Neural progenitor cell (in vitro differentiated cells): ENCODE data around the gene THRB.

Experiments
- EZH2 ChIP-seq: fragments of 200-600 bp; sonication (generic); IDR thresholded peaks from 2 replicates; pipeline ENCODE4 v1.6.1; 2017; ENCODE audit warnings: antibody characterized with exemption, mild to moderate bottlenecking, moderate library complexity
- TF ChIP-seq, protein P1 (sequence below): fragments of 200-600 bp; sonication (generic); IDR thresholded peaks from 2 replicates; pipeline ENCODE4 v1.5.1; 2017; ENCODE audit warnings: antibody characterized with exemption, mild to moderate bottlenecking

DNA sequence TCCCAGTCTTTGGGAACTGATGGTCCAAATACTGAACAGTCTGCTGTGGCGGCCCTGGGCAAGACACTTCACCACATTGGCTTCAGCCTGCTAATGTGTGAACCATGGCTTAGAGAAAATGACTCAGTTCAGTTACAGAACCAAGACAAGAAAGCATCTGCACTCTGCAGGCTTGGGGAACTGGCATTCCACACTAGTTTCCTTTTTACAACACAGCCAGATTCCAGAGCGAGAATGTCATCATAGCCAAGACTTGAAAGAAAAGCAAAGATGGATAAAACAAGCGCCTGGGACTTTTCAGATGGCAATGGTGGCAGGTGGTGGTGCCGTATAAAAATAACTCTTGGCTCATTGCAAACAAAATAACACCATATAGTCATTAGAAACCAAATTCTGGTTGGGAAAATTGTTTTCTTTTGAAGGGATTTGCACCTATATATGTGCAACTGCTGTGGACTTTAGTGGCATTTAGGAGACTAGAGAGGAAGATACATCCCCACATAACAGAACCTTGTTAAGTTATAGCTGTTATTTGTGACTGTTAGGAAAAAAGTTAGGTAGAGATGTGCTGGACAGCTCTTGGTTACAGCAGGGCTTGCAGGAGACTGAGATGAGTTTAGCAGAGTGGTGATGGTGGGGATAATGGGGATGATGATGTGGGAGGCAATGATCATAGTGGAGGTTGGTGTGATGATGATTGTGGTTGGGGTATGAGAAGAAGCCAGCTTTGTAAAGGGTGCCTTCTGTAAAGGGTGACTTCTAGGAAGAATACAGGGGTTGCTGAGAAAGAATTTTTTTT is 273.6 kb downstream of the THRB start:
- TF ChIP-seq, protein P1, sequence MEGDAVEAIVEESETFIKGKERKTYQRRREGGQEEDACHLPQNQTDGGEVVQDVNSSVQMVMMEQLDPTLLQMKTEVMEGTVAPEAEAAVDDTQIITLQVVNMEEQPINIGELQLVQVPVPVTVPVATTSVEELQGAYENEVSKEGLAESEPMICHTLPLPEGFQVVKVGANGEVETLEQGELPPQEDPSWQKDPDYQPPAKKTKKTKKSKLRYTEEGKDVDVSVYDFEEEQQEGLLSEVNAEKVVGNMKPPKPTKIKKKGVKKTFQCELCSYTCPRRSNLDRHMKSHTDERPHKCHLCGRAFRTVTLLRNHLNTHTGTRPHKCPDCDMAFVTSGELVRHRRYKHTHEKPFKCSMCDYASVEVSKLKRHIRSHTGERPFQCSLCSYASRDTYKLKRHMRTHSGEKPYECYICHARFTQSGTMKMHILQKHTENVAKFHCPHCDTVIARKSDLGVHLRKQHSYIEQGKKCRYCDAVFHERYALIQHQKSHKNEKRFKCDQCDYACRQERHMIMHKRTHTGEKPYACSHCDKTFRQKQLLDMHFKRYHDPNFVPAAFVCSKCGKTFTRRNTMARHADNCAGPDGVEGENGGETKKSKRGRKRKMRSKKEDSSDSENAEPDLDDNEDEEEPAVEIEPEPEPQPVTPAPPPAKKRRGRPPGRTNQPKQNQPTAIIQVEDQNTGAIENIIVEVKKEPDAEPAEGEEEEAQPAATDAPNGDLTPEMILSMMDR, result no peak
- TF ChIP-seq EZH2, result no peak
